Measurements from ENCODE around the gene CDIPT. TPM values are rescaled to one million over a fixed set of nuclear protein-coding genes. Genes with fewer than 3 reads are reported as not detected.

Gene CDIPT
- total and polyA plus RNA-seq, 8 donors, result 69.5 to 84.8 (median 78.3) TPM

DNA sequence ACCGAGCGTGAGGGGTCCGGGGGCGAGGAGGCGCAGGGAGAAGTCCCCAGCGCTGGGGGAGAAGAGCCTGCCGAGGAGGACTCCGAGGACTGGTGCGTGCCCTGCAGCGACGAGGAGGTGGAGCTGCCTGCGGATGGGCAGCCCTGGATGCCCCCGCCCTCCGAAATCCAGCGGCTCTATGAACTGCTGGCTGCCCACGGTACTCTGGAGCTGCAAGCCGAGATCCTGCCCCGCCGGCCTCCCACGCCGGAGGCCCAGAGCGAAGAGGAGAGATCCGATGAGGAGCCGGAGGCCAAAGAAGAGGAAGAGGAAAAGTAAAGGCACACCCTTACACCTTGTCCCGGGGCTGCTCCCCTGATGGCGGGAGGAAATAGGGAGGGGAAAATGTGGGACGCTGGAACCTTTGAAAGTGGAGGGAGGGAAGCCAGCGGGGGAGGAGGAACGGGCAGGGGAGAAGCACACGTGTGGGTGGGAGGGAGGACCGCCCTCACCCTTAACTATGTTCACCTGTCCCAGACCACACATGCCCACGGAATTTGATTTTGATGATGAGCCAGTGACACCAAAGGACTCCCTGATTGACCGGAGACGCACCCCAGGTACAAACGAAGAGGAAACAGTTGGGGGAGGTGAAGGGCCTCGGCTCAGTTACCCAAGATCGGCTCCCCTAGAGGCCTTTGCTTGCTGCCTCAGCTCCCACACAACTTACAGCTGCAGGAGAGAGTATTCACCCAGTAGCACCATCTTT, 46.2 kb downstream of the CDIPT start:
- peaks cover 0 to 13% of the 10 kb centered on the region in 2 donors for H3K27me3 ChIP-seq
- intact Hi-C loops (cut with DNase I), result no loop called here
- peaks cover 31 to 74% of the 10 kb centered on the region in 2 donors for H3K4me1 ChIP-seq
- H3K36me3 ChIP-seq, result peaks cover 0 to 9% of the 10 kb centered on the region in 2 donors
- DNase-seq, result peak in 3 of 4 donors; percentile 45 to 91 (median 75)
- peak overlapping the region; percentile 97 for H3K27ac ChIP-seq
- ATAC-seq, result peak; percentile 38
- H3K4me3 ChIP-seq, result peak overlapping the region; percentile 75 to 84
- H3K9me3 ChIP-seq, result no peaks in the 10 kb centered on the region
- TF ChIP-seq, protein P1, sequence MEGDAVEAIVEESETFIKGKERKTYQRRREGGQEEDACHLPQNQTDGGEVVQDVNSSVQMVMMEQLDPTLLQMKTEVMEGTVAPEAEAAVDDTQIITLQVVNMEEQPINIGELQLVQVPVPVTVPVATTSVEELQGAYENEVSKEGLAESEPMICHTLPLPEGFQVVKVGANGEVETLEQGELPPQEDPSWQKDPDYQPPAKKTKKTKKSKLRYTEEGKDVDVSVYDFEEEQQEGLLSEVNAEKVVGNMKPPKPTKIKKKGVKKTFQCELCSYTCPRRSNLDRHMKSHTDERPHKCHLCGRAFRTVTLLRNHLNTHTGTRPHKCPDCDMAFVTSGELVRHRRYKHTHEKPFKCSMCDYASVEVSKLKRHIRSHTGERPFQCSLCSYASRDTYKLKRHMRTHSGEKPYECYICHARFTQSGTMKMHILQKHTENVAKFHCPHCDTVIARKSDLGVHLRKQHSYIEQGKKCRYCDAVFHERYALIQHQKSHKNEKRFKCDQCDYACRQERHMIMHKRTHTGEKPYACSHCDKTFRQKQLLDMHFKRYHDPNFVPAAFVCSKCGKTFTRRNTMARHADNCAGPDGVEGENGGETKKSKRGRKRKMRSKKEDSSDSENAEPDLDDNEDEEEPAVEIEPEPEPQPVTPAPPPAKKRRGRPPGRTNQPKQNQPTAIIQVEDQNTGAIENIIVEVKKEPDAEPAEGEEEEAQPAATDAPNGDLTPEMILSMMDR (IDR thresholded peaks at IDR 0.05), result no peak

DNA sequence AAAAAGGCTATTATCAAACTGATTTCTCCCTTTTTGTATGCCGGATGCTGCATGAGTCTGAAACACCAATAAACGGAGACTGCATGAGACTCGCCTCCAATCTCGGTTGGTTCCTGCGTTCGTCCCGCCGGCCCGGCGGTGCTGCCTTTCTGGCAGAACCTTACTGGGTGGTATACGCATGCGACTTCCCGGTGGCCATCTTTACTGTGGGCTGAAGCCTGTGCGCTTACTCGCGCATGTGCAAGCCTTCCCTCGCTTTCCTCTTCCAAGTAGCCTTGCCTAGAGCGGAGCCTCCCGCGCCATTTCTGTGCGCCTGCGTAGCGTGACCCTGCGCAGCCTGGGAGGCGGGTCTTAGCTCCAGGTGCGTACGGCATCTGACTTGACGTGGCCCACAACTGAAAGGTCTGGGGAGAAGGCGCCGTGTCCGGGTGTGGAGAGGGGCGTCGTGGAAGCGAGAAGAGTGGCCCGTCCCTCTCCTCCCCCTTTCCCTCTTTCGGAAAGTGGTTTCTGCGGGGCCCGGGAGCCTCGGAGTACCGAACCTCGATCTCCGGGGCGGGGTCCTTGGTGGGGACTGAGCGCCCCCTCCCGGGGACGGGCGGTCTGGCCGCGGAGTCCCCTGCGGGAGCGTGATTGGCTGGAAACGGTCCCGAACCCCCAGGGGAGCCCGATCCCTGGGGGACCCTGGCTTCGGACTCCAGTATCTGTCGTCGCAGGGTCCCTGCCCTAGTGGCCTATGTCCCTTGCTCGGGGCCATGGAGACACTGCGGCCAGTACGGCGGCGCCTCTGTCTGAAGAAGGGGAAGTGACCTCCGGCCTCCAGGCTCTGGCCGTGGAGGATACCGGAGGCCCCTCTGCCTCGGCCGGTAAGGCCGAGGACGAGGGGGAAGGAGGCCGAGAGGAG, 47.0 kb downstream of the CDIPT start, which contains the start of gene PAGR1:
Gene PAGR1, plus strand, starts transcription at position 360 of the 901 bp plus-strand sequence. Its CDS starts 374 bp downstream, at position 734.
- peak within 1 kb of the TSS; percentile 75 to 84 for H3K4me3 ChIP-seq
- H3K27ac ChIP-seq, result peak within 1 kb of the TSS; percentile 97
- H3K9me3 ChIP-seq, result no peaks in the 10 kb centered on the region
- peaks cover 0 to 9% of the 10 kb centered on the region in 2 donors for H3K36me3 ChIP-seq
- TF ChIP-seq, protein P1 (IDR thresholded peaks at IDR 0.05), result peak; percentile 71 to 88
- H3K27me3 ChIP-seq, result peaks cover 0 to 20% of the 10 kb centered on the region in 2 donors
- peak; percentile 75 for ATAC-seq
- peak; percentile 99 to 100 (median 100) for DNase-seq
- H3K4me1 ChIP-seq, result peaks cover 26 to 74% of the 10 kb centered on the region in 2 donors
- intact Hi-C loops (cut with DNase I), result no loop called here

GRCh38 chr16:29815032-29815721, 47.8 kb downstream of the CDIPT start:
- Histone ChIP-seq H3K9me3 (no peaks in the 10 kb centered on the region), H3K36me3 (peaks cover 0 to 13% of the 10 kb centered on the region in 2 donors), H3K27me3 (peaks cover 0 to 20% of the 10 kb centered on the region in 2 donors), H3K4me3 (peak overlapping the region; percentile 75 to 84), H3K27ac (peak overlapping the region; percentile 97), H3K4me1 (peaks cover 34 to 80% of the 10 kb centered on the region in 2 donors)
- TF ChIP-seq, protein P1 (IDR thresholded peaks at IDR 0.05), result no peak
- ATAC-seq (no peak), DNase-seq (no peak)
- intact Hi-C loops (cut with DNase I), result no loop called here

GRCh38 chr16:29814592-29814991, 48.4 kb downstream of the CDIPT start:
- peaks cover 0 to 20% of the 10 kb centered on the region in 2 donors for H3K27me3 ChIP-seq
- H3K4me1 ChIP-seq, result peaks cover 33 to 80% of the 10 kb centered on the region in 2 donors
- no peak overlapping the region for H3K4me3 ChIP-seq
- TF ChIP-seq, protein P1 (IDR thresholded peaks at IDR 0.05), result no peak
- H3K9me3 ChIP-seq, result no peaks in the 10 kb centered on the region
- peaks cover 0 to 19% of the 10 kb centered on the region in 2 donors for H3K36me3 ChIP-seq
- intact Hi-C loops (cut with DNase I), result no loop called here
- ATAC-seq, result no peak
- H3K27ac ChIP-seq, result peak overlapping the region in 1 of 2 donors; percentile 3
- DNase-seq, result no peak
